Chondrocyte (in vitro differentiated cells): ENCODE measurements around the gene OR7C2. TPM values are rescaled to one million over a fixed set of nuclear protein-coding genes. Genes with fewer than 3 reads are reported as not detected.
A peak's percentile ranks its signal among the peaks of the same experiment; 100 is the strongest.

Source experiments
- DNase-seq: peaks from one replicate; pipeline ENCODE4 v3.0.0; 2021; ENCODE audit warnings: mixed read lengths, low spot score
- H3K27ac Mint-ChIP-seq: one replicate; pipeline ENCODE4 v1.8.0; 2021; ENCODE audit warnings: mild to moderate bottlenecking, moderate library complexity, mixed read lengths; ENCODE audit not compliant: unreplicated experiment
- H3K27me3 Mint-ChIP-seq: 2 replicates; pipeline ENCODE4 v1.8.0; 2021; ENCODE audit warnings: low read depth, mixed read lengths
- H3K36me3 Mint-ChIP-seq: 2 replicates; pipeline ENCODE4 v1.8.0; 2021; ENCODE audit warnings: low read depth, mixed read lengths
- H3K4me1 Mint-ChIP-seq: 2 replicates; pipeline ENCODE4 v1.8.0; 2021; ENCODE audit warnings: low read depth, mild to moderate bottlenecking, mixed read lengths
- H3K4me3 Mint-ChIP-seq: one replicate; pipeline ENCODE4 v1.8.0; 2021; ENCODE audit warnings: mild to moderate bottlenecking, moderate library complexity, mixed read lengths; ENCODE audit not compliant: unreplicated experiment
- H3K9me3 Mint-ChIP-seq: 2 replicates; pipeline ENCODE4 v1.8.0; 2021; ENCODE audit warnings: low read depth, mixed read lengths
- total RNA-seq: library from RNA; stranded (reverse); gene quantifications from 3 replicates; pipeline ENCODE4 v1.2.1, GENCODE V29; 2021
- TF ChIP-seq, protein P1 (sequence below): fragments of 200-600 bp; sonication (generic); IDR thresholded peaks from 2 replicates; pipeline ENCODE4 v1.5.0; 2021; ENCODE audit warnings: antibody characterized with exemption, mild to moderate bottlenecking, moderate library complexity

OR7C2 gene
- total RNA-seq, 1 donor from 2014 or later = not detected

DNA sequence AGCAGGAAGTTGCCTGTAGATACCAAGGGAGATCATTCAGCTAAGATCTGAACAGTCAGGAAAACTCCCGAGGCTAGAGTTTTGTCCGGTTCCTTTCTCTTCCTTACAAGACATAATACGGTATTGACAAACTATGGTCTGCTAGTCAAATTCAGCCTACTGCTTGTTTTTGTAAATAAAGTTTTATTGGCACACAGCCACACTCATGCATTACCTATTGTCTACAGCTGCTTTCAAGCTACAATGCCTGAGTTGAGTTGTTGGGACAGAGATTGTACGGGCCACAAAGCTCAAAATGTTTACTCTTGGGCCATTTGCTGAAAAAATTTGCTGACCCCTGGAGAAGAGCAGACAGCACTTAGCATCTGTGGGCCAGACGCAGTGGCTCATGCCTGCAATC lies 35.8 kb downstream of the OR7C2 start:
- H3K4me1 Mint-ChIP-seq = no peaks in the 10 kb centered on the region
- H3K36me3 Mint-ChIP-seq = no peaks in the 10 kb centered on the region
- no peaks in the 10 kb centered on the region for H3K9me3 Mint-ChIP-seq
- peaks cover 29% of the 10 kb centered on the region for H3K27me3 Mint-ChIP-seq
- H3K4me3 Mint-ChIP-seq = no peak overlapping the region
- no peak overlapping the region for H3K27ac Mint-ChIP-seq
- TF ChIP-seq, protein P1, sequence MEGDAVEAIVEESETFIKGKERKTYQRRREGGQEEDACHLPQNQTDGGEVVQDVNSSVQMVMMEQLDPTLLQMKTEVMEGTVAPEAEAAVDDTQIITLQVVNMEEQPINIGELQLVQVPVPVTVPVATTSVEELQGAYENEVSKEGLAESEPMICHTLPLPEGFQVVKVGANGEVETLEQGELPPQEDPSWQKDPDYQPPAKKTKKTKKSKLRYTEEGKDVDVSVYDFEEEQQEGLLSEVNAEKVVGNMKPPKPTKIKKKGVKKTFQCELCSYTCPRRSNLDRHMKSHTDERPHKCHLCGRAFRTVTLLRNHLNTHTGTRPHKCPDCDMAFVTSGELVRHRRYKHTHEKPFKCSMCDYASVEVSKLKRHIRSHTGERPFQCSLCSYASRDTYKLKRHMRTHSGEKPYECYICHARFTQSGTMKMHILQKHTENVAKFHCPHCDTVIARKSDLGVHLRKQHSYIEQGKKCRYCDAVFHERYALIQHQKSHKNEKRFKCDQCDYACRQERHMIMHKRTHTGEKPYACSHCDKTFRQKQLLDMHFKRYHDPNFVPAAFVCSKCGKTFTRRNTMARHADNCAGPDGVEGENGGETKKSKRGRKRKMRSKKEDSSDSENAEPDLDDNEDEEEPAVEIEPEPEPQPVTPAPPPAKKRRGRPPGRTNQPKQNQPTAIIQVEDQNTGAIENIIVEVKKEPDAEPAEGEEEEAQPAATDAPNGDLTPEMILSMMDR = no peak
- no peak for DNase-seq

DNA sequence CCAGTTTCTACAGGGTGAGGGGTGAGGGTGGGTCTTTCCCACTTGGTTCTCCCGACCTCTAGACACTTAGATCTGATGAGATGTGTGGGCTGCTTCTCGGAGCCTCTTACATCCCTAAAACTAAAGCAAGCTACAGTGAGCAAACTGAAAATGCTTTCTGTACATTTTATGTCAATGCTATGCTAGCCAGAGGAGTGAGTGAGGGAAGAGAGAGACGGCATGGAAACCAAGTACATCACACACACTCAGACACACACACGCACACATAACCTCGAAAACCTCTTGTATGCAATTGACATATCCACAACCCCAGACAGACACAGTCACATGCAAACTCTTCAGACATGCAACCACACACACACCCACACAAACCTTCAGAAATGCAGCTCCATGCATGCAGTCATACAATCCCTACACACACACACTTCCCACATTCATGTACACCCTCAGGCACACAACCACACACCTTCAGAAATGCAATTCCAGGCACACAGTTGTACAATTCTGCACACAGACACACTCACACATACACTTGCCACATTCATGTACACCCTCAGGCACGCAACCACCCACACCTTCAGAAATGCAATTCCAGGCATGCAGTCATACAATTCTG lies 37.0 kb downstream of the OR7C2 start:
- Mint-ChIP-seq H3K4me1 (no peaks in the 10 kb centered on the region), H3K27ac (no peak overlapping the region), H3K36me3 (no peaks in the 10 kb centered on the region), H3K4me3 (no peak overlapping the region), H3K27me3 (peaks cover 34% of the 10 kb centered on the region), H3K9me3 (no peaks in the 10 kb centered on the region)
- TF ChIP-seq, protein P1 = no peak
- DNase-seq = no peak

DNA sequence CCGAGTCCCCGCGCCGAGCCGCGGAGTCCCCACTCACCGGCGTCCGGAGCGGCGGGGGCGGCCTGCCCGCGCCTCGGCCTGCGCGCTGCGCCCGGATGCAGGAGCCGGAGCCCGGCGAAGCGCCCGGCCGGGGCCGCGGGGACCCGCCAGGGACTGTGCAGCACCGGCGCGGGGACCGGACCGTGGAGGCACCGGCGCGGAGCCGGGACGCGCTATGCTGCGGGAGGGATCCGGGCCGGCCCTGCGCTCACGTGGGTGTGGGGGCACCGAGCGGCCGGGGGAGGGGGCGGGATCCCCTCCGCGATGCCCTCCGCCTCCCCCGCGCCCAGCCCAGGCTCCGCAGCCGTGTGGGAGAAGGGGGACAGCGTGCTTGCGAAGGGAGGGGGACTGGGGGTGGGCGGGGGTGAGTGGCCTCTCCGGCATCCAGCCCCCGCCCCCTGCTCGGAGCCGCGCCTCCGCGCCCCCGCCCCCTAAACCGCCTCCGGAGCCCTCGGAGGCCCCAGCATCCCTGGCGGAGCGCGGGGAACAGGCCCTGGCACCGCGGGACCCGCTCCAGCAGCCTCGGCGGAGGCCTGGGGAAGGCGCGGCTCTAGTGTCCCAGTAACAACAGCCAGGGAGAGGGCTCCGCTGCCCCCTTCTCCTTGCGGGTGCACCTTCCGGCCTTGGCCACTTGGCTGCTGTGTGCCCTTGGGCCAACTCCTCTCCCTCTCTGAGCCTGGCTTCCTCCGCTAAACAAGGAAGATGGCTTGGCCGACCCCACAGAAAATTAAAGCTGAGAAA lies 38.4 kb downstream of the OR7C2 start, which contains the start of gene SLC1A6:
SLC1A6 (minus strand) TSS at position 389 of the 780 bp plus-strand sequence. CDS start 6,954 bp downstream, outside the sequence.
- no peak for DNase-seq
- no peaks in the 10 kb centered on the region for H3K36me3 Mint-ChIP-seq
- peak within 1 kb of the TSS; percentile 43 for H3K4me3 Mint-ChIP-seq
- no peaks in the 10 kb centered on the region for H3K4me1 Mint-ChIP-seq
- H3K27ac Mint-ChIP-seq = no peak within 1 kb of the TSS
- H3K27me3 Mint-ChIP-seq = peaks cover 37% of the 10 kb centered on the region
- TF ChIP-seq, protein P1 = no peak
- no peaks in the 10 kb centered on the region for H3K9me3 Mint-ChIP-seq

DNA sequence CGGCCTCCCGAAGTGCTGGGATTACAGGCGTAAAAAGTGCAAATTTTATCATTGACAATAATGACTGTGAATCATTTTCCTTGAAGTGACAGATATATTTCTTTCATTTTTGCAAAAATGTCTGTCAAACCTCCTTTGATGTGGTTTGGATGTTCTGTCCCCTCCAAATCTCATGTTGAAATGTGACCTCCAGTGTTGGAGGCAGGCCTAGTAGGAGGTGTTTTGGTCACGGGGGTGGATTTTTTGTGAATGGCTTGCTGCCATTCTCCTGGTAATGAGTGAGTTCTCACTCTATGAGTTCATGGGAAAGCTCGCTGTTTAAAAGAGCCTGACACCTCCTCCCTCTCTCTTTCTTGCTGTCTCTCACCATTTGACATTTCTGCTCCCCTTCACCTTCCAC lies 43.8 kb downstream of the OR7C2 start:
- Mint-ChIP-seq H3K4me3 (no peak overlapping the region), H3K4me1 (no peaks in the 10 kb centered on the region), H3K9me3 (peaks cover 3% of the 10 kb centered on the region), H3K36me3 (no peaks in the 10 kb centered on the region), H3K27me3 (peaks cover 22% of the 10 kb centered on the region), H3K27ac (no peak overlapping the region)
- no peak for DNase-seq
- TF ChIP-seq, protein P1 = no peak

Other genes with a start within 250 kb of the OR7C2 start
- gene ADGRE2, start 162.9 kb upstream of the OR7C2 start, total RNA-seq = 0.87 to 1.6 TPM in 2 of 3 replicates, not detected in the other
- gene OR7A5, start 106.3 kb upstream of the OR7C2 start, total RNA-seq = not detected in 3 replicates
- gene OR7C1, start 106.3 kb upstream of the OR7C2 start, total RNA-seq = not detected in 3 replicates
- gene OR7A10, start 92.6 kb upstream of the OR7C2 start, total RNA-seq = not detected in 3 replicates
- gene OR7A17, start 55.4 kb upstream of the OR7C2 start, total RNA-seq = not detected in 3 replicates
- gene SLC1A6, start 38.4 kb downstream of the OR7C2 start, total RNA-seq = not detected in 3 replicates
- gene CASP14, start 108.0 kb downstream of the OR7C2 start, total RNA-seq = not detected in 3 replicates
- not detected in 3 replicates for gene OR1I1, start 140.7 kb downstream of the OR7C2 start, total RNA-seq
- 49.3 to 98.0 TPM (median 96.3 TPM) in 3 replicates for gene SYDE1, start 165.9 kb downstream of the OR7C2 start, total RNA-seq